ENCODE measurements around the gene ZRANB2.

Gene ZRANB2

GRCh38 chr1:71101839-71102376 lies 21.1 kb upstream of the ZRANB2 start:
- DNase-seq (ENCODE audit: low read depth in 2 of 2) = no peak
- no peak for TF ChIP-seq CTCF (IDR thresholded peaks at IDR 0.05; ENCODE audit: low read depth, low read length)
- no peak overlapping the region for H3K4me3 ChIP-seq (replicated peaks in 1 of 2; ENCODE audit: low read depth in 2 of 2, low read length in 2 of 2)

- no peak for DNase-seq (ENCODE audit: low read depth in 2 of 2)
- H3K4me3 ChIP-seq (replicated peaks in 1 of 2; ENCODE audit: low read depth in 2 of 2, low read length in 2 of 2) = no peak overlapping the region
- no peak for TF ChIP-seq CTCF (IDR thresholded peaks at IDR 0.05; ENCODE audit: low read depth, low read length)
Measured at GRCh38 chr1:71097428-71097827, 16.6 kb upstream of the ZRANB2 start.

GRCh38 chr1:71094913-71095312 lies 14.1 kb upstream of the ZRANB2 start:
- TF ChIP-seq CTCF (IDR thresholded peaks at IDR 0.05; ENCODE audit: low read depth, low read length) = no peak

GRCh38 chr1:71093938-71094337 lies 13.1 kb upstream of the ZRANB2 start:
- no peak overlapping the region for H3K4me3 ChIP-seq (replicated peaks in 1 of 2; ENCODE audit: low read depth in 2 of 2, low read length in 2 of 2)
- peak; percentile 54 to 55 for DNase-seq (ENCODE audit: low read depth in 2 of 2)
- TF ChIP-seq CTCF (IDR thresholded peaks at IDR 0.05; ENCODE audit: low read depth, low read length) = peak; percentile 50

More at GRCh38 chr1:71094913-71095312, 14.1 kb upstream of the ZRANB2 start:
- no peak for DNase-seq (ENCODE audit: low read depth in 2 of 2)
- H3K4me3 ChIP-seq (replicated peaks in 1 of 2; ENCODE audit: low read depth in 2 of 2, low read length in 2 of 2) = no peak overlapping the region

GRCh38 chr1:71089536-71090270 lies 8.9 kb upstream of the ZRANB2 start:
- no peak overlapping the region for H3K4me3 ChIP-seq (replicated peaks in 1 of 2; ENCODE audit: low read depth in 2 of 2, low read length in 2 of 2)
- peak; percentile 89 for DNase-seq (ENCODE audit: low read depth in 2 of 2)

GRCh38 chr1:71088645-71089287 lies 7.9 kb upstream of the ZRANB2 start:
- no peak for DNase-seq (ENCODE audit: low read depth in 2 of 2)
- no peak for TF ChIP-seq CTCF (IDR thresholded peaks at IDR 0.05; ENCODE audit: low read depth, low read length)
- no peak overlapping the region for H3K4me3 ChIP-seq (replicated peaks in 1 of 2; ENCODE audit: low read depth in 2 of 2, low read length in 2 of 2)

More at GRCh38 chr1:71089536-71090270, 8.9 kb upstream of the ZRANB2 start:
- TF ChIP-seq CTCF (IDR thresholded peaks at IDR 0.05; ENCODE audit: low read depth, low read length) = no peak
